IPS-NIHi11 (cell line): ENCODE data around the gene UBE2B.
"Not testable (repeated sequence)": the region's sequence is repeated elsewhere in the genome, so short reads cannot be mapped to it uniquely, and the experiment has no call there.

Experiments
- DNase-seq: peaks from one replicate; pipeline ENCODE4 v3.0.0; 2012; ENCODE audit warnings: mixed read lengths, low spot score

Gene UBE2B

DNA sequence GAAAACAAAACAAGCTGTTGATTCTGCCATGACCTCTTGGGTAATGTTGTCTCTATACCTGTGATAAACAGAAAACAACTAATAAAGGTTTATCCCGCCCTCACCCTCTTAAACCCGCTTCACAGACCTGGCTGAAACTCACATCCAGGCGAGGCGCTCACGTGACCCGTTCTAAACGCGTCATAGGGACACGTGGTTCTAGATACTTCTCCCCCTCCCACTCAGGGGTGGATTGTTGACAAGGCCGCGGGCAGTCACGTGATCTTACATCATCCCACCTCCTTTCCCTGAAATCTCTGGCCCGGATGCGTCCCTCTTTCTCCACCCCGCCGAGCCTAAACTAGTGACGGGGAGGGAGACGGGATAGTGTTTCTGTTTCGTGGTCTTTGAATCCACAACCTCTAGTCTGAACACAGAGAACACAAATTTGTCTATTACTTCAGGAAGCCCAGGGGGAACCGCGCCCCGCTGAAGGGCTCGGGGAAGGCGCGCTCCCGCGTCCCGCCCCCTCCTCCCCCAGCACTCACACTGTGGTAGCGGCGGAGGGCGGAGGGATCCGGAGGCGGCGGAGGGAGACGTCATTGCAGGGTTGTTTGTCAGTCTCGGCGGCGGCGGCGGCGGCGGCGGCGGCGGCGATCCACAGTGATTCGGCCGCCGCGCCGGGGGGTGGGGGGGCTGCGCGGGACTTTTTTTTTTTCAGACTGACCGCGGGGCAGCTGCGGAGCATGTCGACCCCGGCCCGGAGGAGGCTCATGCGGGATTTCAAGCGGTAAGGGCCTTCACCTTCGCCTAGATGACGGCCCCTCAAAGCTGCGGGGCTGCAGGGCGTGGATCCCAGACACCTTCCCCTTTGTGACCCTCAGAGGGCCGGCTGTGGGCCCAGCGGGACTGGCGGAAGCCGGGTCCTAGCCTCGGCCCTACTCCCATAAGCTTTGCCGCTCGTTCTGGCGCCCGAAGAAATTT lies at the start of gene UBE2B:
TSS of gene UBE2B (plus strand) at position 699 of the 963 bp plus-strand sequence. CDS start at position 726, 27 bp downstream.
- peak; percentile 93 for DNase-seq

- DNase-seq: no peak
These were observed 44.0 kb upstream of the UBE2B start for GRCh38 chr5:134327327-134327726.

DNA sequence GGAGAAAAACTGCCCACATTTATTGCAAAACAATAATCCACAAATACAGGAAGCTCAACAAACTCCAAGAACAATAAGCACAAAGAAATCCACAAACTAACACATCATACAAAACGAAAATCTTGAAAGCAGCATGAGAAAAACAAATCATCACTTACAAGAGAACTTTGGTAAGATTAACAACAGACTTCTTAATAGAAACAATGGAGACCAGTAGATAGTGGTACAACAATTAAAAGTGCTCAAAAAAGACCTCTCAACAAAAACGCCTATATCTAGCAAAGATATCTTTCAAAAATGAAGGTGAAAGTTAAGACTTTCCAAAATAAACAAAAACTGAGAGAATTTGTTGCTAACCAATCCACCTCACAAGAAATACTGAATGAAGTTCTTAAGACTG lies 42.8 kb upstream of the UBE2B start:
- no peak for DNase-seq

DNA sequence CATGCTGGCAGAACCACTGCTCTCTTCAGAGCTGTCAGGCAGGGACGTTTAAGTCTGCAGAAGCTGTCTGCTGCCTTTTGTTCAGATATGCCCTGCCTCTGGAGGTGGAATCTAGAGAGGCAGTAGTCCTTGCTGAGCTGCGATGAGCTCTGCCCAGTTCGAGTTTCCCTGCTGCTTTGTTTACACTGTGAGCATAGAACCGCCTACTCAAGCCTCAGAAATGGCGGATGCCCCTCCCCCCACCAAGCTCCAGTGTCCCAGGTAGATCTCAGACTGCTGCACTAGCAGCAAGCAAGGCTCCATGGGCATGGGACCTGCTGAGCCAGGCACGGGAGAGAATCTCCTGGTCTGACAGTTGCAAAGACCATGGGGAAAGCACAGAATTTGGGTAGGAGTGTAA lies 34.5 kb upstream of the UBE2B start:
- DNase-seq: not testable (repeated sequence)

DNA sequence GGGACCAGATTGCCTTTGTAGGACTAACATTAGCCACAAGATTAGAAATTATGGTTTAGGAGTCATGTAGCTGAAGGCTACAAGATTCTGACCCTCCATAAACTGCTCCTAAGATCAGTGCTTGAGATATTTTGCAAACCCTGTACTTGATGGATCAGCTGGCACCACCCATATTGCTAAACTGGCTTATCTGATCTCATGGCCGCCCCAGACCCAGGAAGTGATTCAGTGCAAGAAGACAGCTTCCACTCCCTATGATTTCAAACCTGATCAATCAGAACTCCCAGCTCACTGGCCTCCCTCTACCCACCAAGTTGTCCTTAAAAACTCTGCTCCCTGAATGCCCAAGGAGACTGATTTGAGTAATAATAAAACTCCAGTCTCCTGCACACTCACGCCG lies 27.9 kb upstream of the UBE2B start:
- not testable (repeated sequence) for DNase-seq

DNA sequence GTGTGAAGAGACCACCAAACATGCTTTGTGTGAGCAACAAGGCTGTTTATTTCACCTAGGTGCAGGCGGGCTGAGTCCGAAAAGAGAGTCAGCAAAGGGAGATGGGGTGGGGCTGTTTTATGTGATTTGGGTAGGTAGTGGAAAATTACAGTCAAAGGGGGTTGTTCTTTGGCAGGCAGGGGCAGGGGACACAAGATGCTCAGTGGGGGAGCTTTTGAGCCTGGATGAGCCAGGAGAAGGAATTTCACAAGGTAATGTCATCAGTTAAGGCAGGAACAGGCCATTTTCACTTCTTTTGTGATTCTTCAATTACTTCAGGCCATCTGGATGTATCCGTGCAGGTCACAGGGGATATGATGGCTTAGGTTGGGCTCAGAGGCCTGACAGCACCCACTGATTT lies 25.9 kb upstream of the UBE2B start:
- not testable (repeated sequence) for DNase-seq

GRCh38 chr5:134345996-134346395 lies 25.4 kb upstream of the UBE2B start:
- peak; percentile 31 for DNase-seq

GRCh38 chr5:134349463-134349862 lies 21.9 kb upstream of the UBE2B start:
- DNase-seq: no peak

DNA sequence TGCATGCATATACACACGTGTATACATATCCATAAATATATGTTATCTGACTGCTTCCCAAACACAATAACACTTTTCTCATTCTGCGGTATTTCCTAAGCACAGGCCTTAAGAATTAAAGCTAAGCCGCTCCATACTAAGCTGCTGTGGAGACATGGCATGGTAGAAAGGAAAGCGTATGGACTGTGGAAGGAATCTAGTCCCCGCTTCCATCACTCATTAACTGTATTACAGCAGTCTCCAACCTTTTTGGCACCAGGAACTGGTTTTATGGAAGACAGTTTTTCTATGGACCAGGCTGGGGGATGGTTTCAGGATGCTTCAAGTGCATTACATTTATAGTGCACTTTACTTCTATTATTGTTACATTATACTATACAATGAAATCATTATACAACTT lies 15.7 kb upstream of the UBE2B start:
- no peak for DNase-seq

GRCh38 chr5:134365604-134366003 lies 5.8 kb upstream of the UBE2B start:
- DNase-seq: no peak

- DNase-seq: no peak
These were observed 978 bp upstream of the UBE2B start for GRCh38 chr5:134370311-134370870.

DNA sequence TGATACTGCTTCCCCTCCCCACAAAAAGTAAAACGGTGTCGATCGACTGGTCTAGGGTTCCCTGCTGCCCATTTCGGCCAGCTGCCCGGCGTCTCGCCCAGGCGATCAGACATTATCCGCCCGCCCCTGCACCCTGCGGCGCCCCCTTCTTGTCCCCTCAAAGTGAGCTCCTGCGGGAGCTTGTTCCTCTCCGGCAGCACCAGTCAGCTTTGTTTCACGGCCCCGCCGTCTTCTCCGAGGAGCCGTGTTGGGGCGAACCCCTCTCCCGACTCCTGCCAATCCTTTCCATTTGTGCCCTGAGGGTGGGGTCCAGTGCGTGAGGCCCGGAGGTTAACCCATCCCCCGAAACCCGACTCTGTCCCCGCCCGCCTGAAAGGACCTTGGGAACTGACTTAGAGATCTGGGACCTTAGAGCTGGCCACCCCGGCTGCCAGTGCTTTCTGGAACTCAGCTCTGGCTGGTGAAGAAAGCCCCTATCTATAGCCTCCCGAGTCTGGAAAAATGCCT lies 518 bp downstream of the UBE2B start:
- peak; percentile 70 for DNase-seq

GRCh38 chr5:134373633-134374032 lies 2.3 kb downstream of the UBE2B start:
- not testable (repeated sequence) for DNase-seq

DNA sequence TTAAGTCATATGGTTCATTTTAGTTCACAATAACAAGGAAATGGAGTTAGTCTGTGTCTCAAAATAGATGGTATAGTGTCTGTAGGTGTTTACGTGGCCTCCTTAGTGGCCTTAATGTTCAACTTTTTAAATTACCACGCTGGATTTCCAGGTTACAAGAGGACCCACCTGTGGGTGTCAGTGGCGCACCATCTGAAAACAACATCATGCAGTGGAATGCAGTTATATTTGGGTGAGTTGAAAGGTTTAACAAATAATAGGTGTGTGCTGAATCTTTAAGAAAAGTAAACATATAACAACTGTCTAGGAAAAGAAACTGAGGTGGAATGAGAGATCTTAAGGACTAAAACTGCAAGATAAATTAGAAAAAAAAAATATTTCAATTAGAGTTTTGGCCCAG lies 2.9 kb downstream of the UBE2B start:
- DNase-seq: no peak

DNA sequence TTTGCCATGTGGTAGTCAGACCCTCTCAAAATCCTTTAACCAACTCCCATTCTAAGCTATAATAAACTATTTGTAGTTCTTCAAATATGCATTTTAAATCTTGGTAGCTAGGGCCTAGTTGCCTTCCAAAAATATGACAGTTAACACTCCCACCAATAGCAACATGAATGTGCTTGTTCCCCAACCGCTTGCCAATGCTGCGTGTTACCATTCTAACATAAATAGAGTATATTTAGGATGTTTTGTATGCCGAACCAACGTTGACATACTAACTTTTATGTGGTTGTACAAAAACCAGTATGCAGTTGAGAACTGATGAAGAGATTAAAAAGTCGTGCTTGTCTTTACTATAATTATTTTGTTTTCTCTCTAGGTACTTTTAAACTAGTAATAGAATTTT lies 9.0 kb downstream of the UBE2B start:
- DNase-seq: no peak

GRCh38 chr5:134382204-134382603 lies 10.8 kb downstream of the UBE2B start:
- DNase-seq: not testable (repeated sequence)

- DNase-seq: no peak
These were observed 12.8 kb downstream of the UBE2B start for GRCh38 chr5:134383980-134384697.

GRCh38 chr5:134387443-134387842 lies 16.1 kb downstream of the UBE2B start:
- DNase-seq: no peak

DNA sequence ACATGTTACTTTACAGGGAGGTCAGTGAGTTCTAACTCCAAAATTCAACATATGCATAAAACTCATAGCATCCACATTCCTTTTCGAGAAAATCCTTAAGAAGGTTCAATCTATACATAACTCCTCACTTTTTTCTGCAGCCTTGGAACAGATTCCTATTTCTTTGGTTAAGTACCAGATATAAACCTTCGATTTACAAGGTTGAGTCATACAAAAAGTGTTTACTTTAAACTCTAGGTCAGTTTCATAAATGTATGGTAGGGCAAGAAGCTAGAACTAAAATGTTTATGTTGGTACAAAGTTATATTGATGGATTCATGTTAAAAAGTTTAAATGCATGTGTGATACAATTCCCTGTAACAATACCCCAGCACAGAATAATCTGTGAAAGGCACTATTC lies 20.9 kb downstream of the UBE2B start:
- no peak for DNase-seq

GRCh38 chr5:134394932-134395331 lies 23.6 kb downstream of the UBE2B start:
- peak; percentile 20 for DNase-seq

GRCh38 chr5:134396274-134396673 lies 24.9 kb downstream of the UBE2B start:
- no peak for DNase-seq

GRCh38 chr5:134397196-134397595 lies 25.8 kb downstream of the UBE2B start:
- DNase-seq: no peak
